HEK293 (cell line): ENCODE measurements around the gene MIS12.

Experiments
- KLF16 ChIP-seq: fragments of 450-650 bp; formaldehyde crosslinking; IDR thresholded peaks from 2 replicates; pipeline ENCODE4 v1.5.1; 2017; ENCODE audit warnings: missing biosample characterization, missing genetic modification characterization
- KLF7 ChIP-seq: fragments of 450-650 bp; formaldehyde crosslinking; IDR thresholded peaks from 2 replicates; pipeline ENCODE4 v1.5.1; 2016; ENCODE audit warnings: missing biosample characterization, missing genetic modification characterization, borderline replicate concordance
- PRDM1 ChIP-seq: fragments of 450-650 bp; formaldehyde crosslinking; IDR thresholded peaks from 2 replicates; pipeline ENCODE4; 2016; ENCODE audit warnings: missing biosample characterization, missing genetic modification characterization
- ZBTB7A ChIP-seq: fragments of 450-650 bp; formaldehyde crosslinking; IDR thresholded peaks from 2 replicates; pipeline ENCODE4 v1.5.1; 2016; ENCODE audit warnings: low read depth, missing biosample characterization, missing genetic modification characterization
- ZNF248 ChIP-seq: fragments of 450-650 bp; formaldehyde crosslinking; IDR thresholded peaks from 2 replicates; pipeline ENCODE4 v1.5.1; 2017; ENCODE audit warnings: missing biosample characterization, missing genetic modification characterization
- ZNF274 ChIP-seq, 2 experiments: fragments of 200-500 bp in 1 of 2; fragments of 450-650 bp in 1 of 2; sonication (Bioruptor generic) in 1 of 2; formaldehyde crosslinking in 1 of 2; IDR thresholded peaks; 2 replicates each; pipeline versions ENCODE4 v1.5.1 to v1.6.1; 2014 to 2016; ENCODE audit warnings: borderline replicate concordance in 1 of 2, inconsistent platforms in 1 of 2, low read length in 1 of 2, missing biosample characterization in 1 of 2, missing genetic modification characterization in 1 of 2
- ZNF324 ChIP-seq: fragments of 450-650 bp; formaldehyde crosslinking; IDR thresholded peaks from 2 replicates; pipeline ENCODE4 v1.5.1; 2016; ENCODE audit warnings: missing biosample characterization, missing genetic modification characterization
- ZNF433 ChIP-seq: fragments of 450-650 bp; formaldehyde crosslinking; IDR thresholded peaks from 2 replicates; pipeline ENCODE4 v1.5.1; 2016; ENCODE audit warnings: missing biosample characterization, missing genetic modification characterization, low read depth
- ZNF48 ChIP-seq: fragments of 450-650 bp; formaldehyde crosslinking; IDR thresholded peaks from 2 replicates; pipeline ENCODE4 v1.5.1; 2016; ENCODE audit warnings: missing biosample characterization, missing genetic modification characterization
- ZNF501 ChIP-seq: fragments of 450-650 bp; formaldehyde crosslinking; IDR thresholded peaks from 2 replicates; pipeline ENCODE4 v1.5.1; 2016; ENCODE audit warnings: missing biosample characterization, missing genetic modification characterization
- ZNF785 ChIP-seq: fragments of 450-650 bp; formaldehyde crosslinking; IDR thresholded peaks from 2 replicates; pipeline ENCODE4 v1.5.1; 2016; ENCODE audit warnings: missing biosample characterization, missing genetic modification characterization
- TF ChIP-seq, protein P1 (sequence below): fragments of 450-650 bp; formaldehyde crosslinking; IDR thresholded peaks from 2 replicates; pipeline ENCODE4 v1.5.1; 2016; ENCODE audit warnings: missing biosample characterization, missing genetic modification characterization, borderline replicate concordance
- TF ChIP-seq, protein P2 (sequence below): fragments of 450-650 bp; formaldehyde crosslinking; IDR thresholded peaks from 2 replicates; pipeline ENCODE4 v1.5.1; 2016; ENCODE audit warnings: missing biosample characterization, missing genetic modification characterization
- TF ChIP-seq, protein P3 (sequence below): fragments of 450-650 bp; formaldehyde crosslinking; IDR thresholded peaks from 2 replicates; pipeline ENCODE4 v1.5.1; 2016; ENCODE audit warnings: missing biosample characterization, missing genetic modification characterization
- TF ChIP-seq, protein P4 (sequence below): fragments of 450-650 bp; formaldehyde crosslinking; IDR thresholded peaks from 2 replicates; pipeline ENCODE4 v1.5.1; 2016; ENCODE audit warnings: missing biosample characterization, missing genetic modification characterization
- TF ChIP-seq, protein P5 (sequence below): fragments of 450-650 bp; formaldehyde crosslinking; IDR thresholded peaks from 2 replicates; pipeline ENCODE4 v1.5.1; 2016; ENCODE audit warnings: missing biosample characterization, missing genetic modification characterization
- TF ChIP-seq, protein P6 (sequence below): fragments of 450-650 bp; formaldehyde crosslinking; IDR thresholded peaks from 2 replicates; pipeline ENCODE4 v1.5.1; 2016; ENCODE audit warnings: missing biosample characterization, missing genetic modification characterization
- TF ChIP-seq, protein P7 (sequence below): IDR thresholded peaks from 2 replicates; pipeline ENCODE4 v1.6.1; 2011; ENCODE audit warnings: mild to moderate bottlenecking, low read depth, low read length, borderline replicate concordance

Gene MIS12

DNA sequence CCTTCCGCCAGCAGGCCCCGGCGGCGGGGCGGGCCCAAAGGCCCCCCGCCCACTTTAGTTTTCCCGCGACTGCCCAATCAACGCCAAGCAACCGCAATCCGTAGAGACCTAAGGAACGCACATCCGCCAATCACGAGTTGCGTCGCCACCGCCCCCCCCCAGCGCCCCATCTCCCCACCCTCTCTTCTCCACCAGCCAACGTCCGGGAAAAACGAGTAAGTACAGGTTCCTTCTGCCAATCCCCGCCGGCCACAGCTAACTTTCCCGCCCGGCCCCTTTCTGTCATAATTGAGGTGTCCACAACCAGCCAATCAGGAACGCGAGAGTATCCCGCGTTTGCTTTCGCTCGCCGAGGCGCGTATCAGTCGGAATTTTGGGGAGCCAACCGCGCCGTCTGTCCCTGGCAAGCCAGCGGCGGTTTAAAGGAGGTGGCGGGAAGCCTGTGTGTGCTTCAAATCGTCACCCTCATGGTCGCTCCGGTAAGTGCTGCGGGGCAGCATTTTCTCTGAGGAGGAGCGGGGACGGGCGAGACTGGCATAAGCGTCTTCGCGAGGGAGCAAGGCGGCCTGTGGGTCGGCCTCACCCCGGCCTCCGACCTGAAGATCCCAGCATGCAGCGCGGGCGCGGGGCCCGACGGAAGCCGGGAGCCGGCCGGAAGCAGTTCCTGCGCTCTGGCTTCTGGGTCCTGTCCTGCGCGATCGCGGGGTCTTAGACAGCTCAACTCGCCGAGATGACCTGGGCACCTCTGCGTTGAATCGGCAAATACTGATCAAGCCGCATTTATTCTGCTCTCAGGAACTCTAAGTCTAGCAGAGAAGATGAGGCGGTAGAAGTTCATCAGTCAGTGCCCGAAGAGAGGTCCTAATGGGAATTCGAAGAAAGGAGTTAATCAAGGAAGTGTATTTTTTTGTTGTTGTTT, at the start of gene MIS12 (continued):
- TF ChIP-seq, protein P1, sequence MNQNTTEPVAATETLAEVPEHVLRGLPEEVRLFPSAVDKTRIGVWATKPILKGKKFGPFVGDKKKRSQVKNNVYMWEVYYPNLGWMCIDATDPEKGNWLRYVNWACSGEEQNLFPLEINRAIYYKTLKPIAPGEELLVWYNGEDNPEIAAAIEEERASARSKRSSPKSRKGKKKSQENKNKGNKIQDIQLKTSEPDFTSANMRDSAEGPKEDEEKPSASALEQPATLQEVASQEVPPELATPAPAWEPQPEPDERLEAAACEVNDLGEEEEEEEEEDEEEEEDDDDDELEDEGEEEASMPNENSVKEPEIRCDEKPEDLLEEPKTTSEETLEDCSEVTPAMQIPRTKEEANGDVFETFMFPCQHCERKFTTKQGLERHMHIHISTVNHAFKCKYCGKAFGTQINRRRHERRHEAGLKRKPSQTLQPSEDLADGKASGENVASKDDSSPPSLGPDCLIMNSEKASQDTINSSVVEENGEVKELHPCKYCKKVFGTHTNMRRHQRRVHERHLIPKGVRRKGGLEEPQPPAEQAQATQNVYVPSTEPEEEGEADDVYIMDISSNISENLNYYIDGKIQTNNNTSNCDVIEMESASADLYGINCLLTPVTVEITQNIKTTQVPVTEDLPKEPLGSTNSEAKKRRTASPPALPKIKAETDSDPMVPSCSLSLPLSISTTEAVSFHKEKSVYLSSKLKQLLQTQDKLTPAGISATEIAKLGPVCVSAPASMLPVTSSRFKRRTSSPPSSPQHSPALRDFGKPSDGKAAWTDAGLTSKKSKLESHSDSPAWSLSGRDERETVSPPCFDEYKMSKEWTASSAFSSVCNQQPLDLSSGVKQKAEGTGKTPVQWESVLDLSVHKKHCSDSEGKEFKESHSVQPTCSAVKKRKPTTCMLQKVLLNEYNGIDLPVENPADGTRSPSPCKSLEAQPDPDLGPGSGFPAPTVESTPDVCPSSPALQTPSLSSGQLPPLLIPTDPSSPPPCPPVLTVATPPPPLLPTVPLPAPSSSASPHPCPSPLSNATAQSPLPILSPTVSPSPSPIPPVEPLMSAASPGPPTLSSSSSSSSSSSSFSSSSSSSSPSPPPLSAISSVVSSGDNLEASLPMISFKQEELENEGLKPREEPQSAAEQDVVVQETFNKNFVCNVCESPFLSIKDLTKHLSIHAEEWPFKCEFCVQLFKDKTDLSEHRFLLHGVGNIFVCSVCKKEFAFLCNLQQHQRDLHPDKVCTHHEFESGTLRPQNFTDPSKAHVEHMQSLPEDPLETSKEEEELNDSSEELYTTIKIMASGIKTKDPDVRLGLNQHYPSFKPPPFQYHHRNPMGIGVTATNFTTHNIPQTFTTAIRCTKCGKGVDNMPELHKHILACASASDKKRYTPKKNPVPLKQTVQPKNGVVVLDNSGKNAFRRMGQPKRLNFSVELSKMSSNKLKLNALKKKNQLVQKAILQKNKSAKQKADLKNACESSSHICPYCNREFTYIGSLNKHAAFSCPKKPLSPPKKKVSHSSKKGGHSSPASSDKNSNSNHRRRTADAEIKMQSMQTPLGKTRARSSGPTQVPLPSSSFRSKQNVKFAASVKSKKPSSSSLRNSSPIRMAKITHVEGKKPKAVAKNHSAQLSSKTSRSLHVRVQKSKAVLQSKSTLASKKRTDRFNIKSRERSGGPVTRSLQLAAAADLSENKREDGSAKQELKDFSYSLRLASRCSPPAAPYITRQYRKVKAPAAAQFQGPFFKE (tag by site-specific recombination), result no peak
- TF ChIP-seq, protein P2, sequence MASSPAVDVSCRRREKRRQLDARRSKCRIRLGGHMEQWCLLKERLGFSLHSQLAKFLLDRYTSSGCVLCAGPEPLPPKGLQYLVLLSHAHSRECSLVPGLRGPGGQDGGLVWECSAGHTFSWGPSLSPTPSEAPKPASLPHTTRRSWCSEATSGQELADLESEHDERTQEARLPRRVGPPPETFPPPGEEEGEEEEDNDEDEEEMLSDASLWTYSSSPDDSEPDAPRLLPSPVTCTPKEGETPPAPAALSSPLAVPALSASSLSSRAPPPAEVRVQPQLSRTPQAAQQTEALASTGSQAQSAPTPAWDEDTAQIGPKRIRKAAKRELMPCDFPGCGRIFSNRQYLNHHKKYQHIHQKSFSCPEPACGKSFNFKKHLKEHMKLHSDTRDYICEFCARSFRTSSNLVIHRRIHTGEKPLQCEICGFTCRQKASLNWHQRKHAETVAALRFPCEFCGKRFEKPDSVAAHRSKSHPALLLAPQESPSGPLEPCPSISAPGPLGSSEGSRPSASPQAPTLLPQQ (tag by site-specific recombination), result peak; percentile 94
- TF ChIP-seq, protein P3, sequence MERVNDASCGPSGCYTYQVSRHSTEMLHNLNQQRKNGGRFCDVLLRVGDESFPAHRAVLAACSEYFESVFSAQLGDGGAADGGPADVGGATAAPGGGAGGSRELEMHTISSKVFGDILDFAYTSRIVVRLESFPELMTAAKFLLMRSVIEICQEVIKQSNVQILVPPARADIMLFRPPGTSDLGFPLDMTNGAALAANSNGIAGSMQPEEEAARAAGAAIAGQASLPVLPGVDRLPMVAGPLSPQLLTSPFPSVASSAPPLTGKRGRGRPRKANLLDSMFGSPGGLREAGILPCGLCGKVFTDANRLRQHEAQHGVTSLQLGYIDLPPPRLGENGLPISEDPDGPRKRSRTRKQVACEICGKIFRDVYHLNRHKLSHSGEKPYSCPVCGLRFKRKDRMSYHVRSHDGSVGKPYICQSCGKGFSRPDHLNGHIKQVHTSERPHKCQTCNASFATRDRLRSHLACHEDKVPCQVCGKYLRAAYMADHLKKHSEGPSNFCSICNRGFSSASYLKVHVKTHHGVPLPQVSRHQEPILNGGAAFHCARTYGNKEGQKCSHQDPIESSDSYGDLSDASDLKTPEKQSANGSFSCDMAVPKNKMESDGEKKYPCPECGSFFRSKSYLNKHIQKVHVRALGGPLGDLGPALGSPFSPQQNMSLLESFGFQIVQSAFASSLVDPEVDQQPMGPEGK (tag by site-specific recombination), result peak; percentile 96
- TF ChIP-seq, protein P4, sequence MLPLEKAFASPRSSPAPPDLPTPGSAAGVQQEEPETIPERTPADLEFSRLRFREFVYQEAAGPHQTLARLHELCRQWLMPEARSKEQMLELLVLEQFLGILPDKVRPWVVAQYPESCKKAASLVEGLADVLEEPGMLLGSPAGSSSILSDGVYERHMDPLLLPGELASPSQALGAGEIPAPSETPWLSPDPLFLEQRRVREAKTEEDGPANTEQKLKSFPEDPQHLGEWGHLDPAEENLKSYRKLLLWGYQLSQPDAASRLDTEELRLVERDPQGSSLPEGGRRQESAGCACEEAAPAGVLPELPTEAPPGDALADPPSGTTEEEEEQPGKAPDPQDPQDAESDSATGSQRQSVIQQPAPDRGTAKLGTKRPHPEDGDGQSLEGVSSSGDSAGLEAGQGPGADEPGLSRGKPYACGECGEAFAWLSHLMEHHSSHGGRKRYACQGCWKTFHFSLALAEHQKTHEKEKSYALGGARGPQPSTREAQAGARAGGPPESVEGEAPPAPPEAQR (tag by site-specific recombination), result no peak
- TF ChIP-seq, protein P5, sequence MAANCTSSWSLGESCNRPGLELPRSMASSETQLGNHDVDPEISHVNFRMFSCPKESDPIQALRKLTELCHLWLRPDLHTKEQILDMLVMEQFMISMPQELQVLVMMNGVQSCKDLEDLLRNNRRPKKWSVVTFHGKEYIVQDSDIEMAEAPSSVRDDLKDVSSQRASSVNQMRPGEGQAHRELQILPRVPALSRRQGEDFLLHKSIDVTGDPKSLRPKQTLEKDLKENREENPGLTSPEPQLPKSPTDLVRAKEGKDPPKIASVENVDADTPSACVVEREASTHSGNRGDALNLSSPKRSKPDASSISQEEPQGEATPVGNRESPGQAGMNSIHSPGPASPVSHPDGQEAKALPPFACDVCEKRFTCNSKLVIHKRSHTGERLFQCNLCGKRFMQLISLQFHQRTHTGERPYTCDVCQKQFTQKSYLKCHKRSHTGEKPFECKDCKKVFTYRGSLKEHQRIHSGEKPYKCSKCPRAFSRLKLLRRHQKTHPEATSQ, result peak; percentile 86
- TF ChIP-seq ZNF48 (tag by site-specific recombination), result no peak
- peak; percentile 72 for TF ChIP-seq KLF16
- TF ChIP-seq ZNF433 (tag by site-specific recombination), result no peak
- peak; percentile 96 for TF ChIP-seq ZNF324 (tag by site-specific recombination)
- TF ChIP-seq ZNF274 (IDR thresholded peaks at IDR 0.05; ENCODE audit: low read length), result no peak
- no peak for TF ChIP-seq ZNF274 (tag by site-specific recombination; IDR thresholded peaks at IDR 0.05; ENCODE audit: borderline replicate concordance)
- TF ChIP-seq PRDM1, result peak; percentile 72
- TF ChIP-seq ZNF248 (tag by site-specific recombination), result no peak
- TF ChIP-seq ZNF785 (tag by site-specific recombination), result no peak
- TF ChIP-seq, protein P6, sequence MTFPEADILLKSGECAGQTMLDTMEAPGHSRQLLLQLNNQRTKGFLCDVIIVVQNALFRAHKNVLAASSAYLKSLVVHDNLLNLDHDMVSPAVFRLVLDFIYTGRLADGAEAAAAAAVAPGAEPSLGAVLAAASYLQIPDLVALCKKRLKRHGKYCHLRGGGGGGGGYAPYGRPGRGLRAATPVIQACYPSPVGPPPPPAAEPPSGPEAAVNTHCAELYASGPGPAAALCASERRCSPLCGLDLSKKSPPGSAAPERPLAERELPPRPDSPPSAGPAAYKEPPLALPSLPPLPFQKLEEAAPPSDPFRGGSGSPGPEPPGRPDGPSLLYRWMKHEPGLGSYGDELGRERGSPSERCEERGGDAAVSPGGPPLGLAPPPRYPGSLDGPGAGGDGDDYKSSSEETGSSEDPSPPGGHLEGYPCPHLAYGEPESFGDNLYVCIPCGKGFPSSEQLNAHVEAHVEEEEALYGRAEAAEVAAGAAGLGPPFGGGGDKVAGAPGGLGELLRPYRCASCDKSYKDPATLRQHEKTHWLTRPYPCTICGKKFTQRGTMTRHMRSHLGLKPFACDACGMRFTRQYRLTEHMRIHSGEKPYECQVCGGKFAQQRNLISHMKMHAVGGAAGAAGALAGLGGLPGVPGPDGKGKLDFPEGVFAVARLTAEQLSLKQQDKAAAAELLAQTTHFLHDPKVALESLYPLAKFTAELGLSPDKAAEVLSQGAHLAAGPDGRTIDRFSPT (tag by site-specific recombination), result peak; percentile 77
- 0 out of 2 replicates have a peak, but pooled peaks have one; percentile 34 for TF ChIP-seq KLF7 (tag by site-specific recombination)
- peak; percentile 95 for TF ChIP-seq ZNF501 (tag by site-specific recombination)
- TF ChIP-seq, protein P7, sequence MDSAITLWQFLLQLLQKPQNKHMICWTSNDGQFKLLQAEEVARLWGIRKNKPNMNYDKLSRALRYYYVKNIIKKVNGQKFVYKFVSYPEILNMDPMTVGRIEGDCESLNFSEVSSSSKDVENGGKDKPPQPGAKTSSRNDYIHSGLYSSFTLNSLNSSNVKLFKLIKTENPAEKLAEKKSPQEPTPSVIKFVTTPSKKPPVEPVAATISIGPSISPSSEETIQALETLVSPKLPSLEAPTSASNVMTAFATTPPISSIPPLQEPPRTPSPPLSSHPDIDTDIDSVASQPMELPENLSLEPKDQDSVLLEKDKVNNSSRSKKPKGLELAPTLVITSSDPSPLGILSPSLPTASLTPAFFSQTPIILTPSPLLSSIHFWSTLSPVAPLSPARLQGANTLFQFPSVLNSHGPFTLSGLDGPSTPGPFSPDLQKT, result peak; percentile 29; the same call in 1 of the 2 replicates
- 0 out of 2 replicates have a peak, but pooled peaks have one; percentile 16 for TF ChIP-seq ZBTB7A (tag by site-specific recombination)
